NCI-H1092 (cell line): ENCODE measurements around the gene ASB16.

Experiments
- DNase-seq: peaks from one replicate; lab custom pipeline; 2025; lab: John Stamatoyannopoulos, UW

Gene ASB16

GRCh38 chr17:44209786-44210341 lies 39.4 kb downstream of the ASB16 start:
- DNase-seq: no peak

GRCh38 chr17:44210342-44211192 lies 40.1 kb downstream of the ASB16 start:
- DNase-seq: peak; percentile 51

GRCh38 chr17:44211281-44212265 lies 41.1 kb downstream of the ASB16 start:
- no peak for DNase-seq

- DNase-seq: no peak
Measured at GRCh38 chr17:44212507-44213402, 42.3 kb downstream of the ASB16 start.

GRCh38 chr17:44213403-44214229 lies 43.1 kb downstream of the ASB16 start:
- no peak for DNase-seq

GRCh38 chr17:44214230-44214494 lies 43.7 kb downstream of the ASB16 start:
- no peak for DNase-seq

GRCh38 chr17:44214896-44215295 lies 44.4 kb downstream of the ASB16 start:
- DNase-seq: no peak

GRCh38 chr17:44216173-44216572 lies 45.7 kb downstream of the ASB16 start:
- DNase-seq: no peak

- no peak for DNase-seq
Measured at GRCh38 chr17:44216694-44217093, 46.2 kb downstream of the ASB16 start.

GRCh38 chr17:44217738-44218343 lies 47.3 kb downstream of the ASB16 start:
- no peak for DNase-seq

GRCh38 chr17:44218344-44219107 lies 48.0 kb downstream of the ASB16 start:
- DNase-seq: peak; percentile 94

- peak; percentile 34 for DNase-seq
Measured at GRCh38 chr17:44219108-44219615, 48.7 kb downstream of the ASB16 start.

- peak; percentile 66 for DNase-seq
Measured at GRCh38 chr17:44219616-44220212, 49.2 kb downstream of the ASB16 start, which contains the start of gene UBTF. TSS of gene UBTF (minus strand) at chr17:44219675. CDS start at chr17:44218229, 1,446 bp downstream.

GRCh38 chr17:44220213-44221083 lies 49.9 kb downstream of the ASB16 start:
- DNase-seq: no peak

GRCh38 chr17:44221084-44221861 lies 50.8 kb downstream of the ASB16 start:
- peak; percentile 84 for DNase-seq

GRCh38 chr17:44221862-44222111 lies 51.3 kb downstream of the ASB16 start:
- DNase-seq: no peak
